Measurements from ENCODE around the gene LCN10. TPM values are rescaled to one million over a fixed set of nuclear protein-coding genes. Genes with fewer than 3 reads are reported as not detected.

LCN10 gene
- total RNA-seq, 1 donor from 2014 or later: 2.5 TPM

- Histone ChIP-seq H3K4me1 (peaks cover 79% of the 10 kb centered on the region), H3K9me3 (no peaks in the 10 kb centered on the region), H3K4me3 (no peak overlapping the region), H3K27ac (no peak overlapping the region), H3K36me3 (peaks cover 63% of the 10 kb centered on the region), H3K27me3 (ENCODE audit: low read depth) (no peaks in the 10 kb centered on the region)
- intact Hi-C loops (cut with DNase I): no loop called here
- TF ChIP-seq CTCF (IDR thresholded peaks at IDR 0.05): no peak
- DNase-seq (no peak), ATAC-seq (no peak)
Measured at GRCh38 chr9:136724772-136725171, 18.0 kb downstream of the LCN10 start.

GRCh38 chr9:136723989-136724388 is 18.8 kb downstream of the LCN10 start:
- no peak for TF ChIP-seq CTCF (IDR thresholded peaks at IDR 0.05)
- peaks cover 82% of the 10 kb centered on the region for H3K4me1 ChIP-seq
- intact Hi-C loops (cut with DNase I): no loop called here
- no peak overlapping the region for H3K4me3 ChIP-seq
- no peak overlapping the region for H3K27ac ChIP-seq
- H3K36me3 ChIP-seq: peaks cover 63% of the 10 kb centered on the region
- H3K9me3 ChIP-seq: no peaks in the 10 kb centered on the region
- no peak for ATAC-seq
- H3K27me3 ChIP-seq (ENCODE audit: low read depth): no peaks in the 10 kb centered on the region
- DNase-seq: no peak

- H3K27ac ChIP-seq: no peak overlapping the region
- intact Hi-C loops (cut with DNase I): no loop called here
- no peaks in the 10 kb centered on the region for H3K9me3 ChIP-seq
- no peak for ATAC-seq
- TF ChIP-seq CTCF (IDR thresholded peaks at IDR 0.05): no peak
- H3K27me3 ChIP-seq (ENCODE audit: low read depth): no peaks in the 10 kb centered on the region
- no peak for DNase-seq
- H3K36me3 ChIP-seq: peaks cover 63% of the 10 kb centered on the region
- peaks cover 81% of the 10 kb centered on the region for H3K4me1 ChIP-seq
- no peak overlapping the region for H3K4me3 ChIP-seq
Measured at GRCh38 chr9:136723362-136723976, 19.3 kb downstream of the LCN10 start.

GRCh38 chr9:136722969-136723356 is 19.8 kb downstream of the LCN10 start:
- Histone ChIP-seq H3K27me3 (ENCODE audit: low read depth) (no peaks in the 10 kb centered on the region), H3K4me3 (no peak overlapping the region), H3K36me3 (peaks cover 63% of the 10 kb centered on the region), H3K4me1 (peaks cover 81% of the 10 kb centered on the region), H3K27ac (no peak overlapping the region), H3K9me3 (no peaks in the 10 kb centered on the region)
- intact Hi-C loops (cut with DNase I): no loop called here
- no peak for ATAC-seq
- no peak for TF ChIP-seq CTCF (IDR thresholded peaks at IDR 0.05)
- no peak for DNase-seq

- intact Hi-C loops (cut with DNase I): no loop called here
- ATAC-seq (no peak), DNase-seq (no peak)
- no peaks in the 10 kb centered on the region for H3K27me3 ChIP-seq (ENCODE audit: low read depth)
- H3K36me3 ChIP-seq: peaks cover 63% of the 10 kb centered on the region
- no peaks in the 10 kb centered on the region for H3K9me3 ChIP-seq
- peaks cover 81% of the 10 kb centered on the region for H3K4me1 ChIP-seq
- H3K4me3 ChIP-seq: no peak overlapping the region
- peak overlapping the region; percentile 20 for H3K27ac ChIP-seq
- TF ChIP-seq CTCF (IDR thresholded peaks at IDR 0.05): no peak
Measured at GRCh38 chr9:136722093-136722968, 20.4 kb downstream of the LCN10 start.

Data from lower lobe of right lung (tissue), 2 donors.